Panc1 (cell line): ENCODE results near the gene GALNTL6. TPM values are rescaled to one million over a fixed set of nuclear protein-coding genes. Genes with fewer than 3 reads are reported as not detected.

Experiments
- ATAC-seq: fragments of 200-7000 bp; cut with Tn5 transposase; 2 replicates; pipeline ENCODE4 v1.9.1; 2020; ENCODE audit warnings: mild to moderate bottlenecking, moderate library complexity
- BruUV-seq: library from RNA; stranded (reverse); fragments of 400-500 nt; replicated peaks from 2 replicates; lab custom pipeline; 2021; lab: Mats Ljungman, UMichigan
- CTCF ChIA-PET: fragments of 300-600 bp; sonication (Branson Sonifier 250); formaldehyde crosslinking; loops from one replicate; lab custom pipeline; 2022; ENCODE audit warnings: antibody characterized with exemption; lab: Charles Lee
- POLR2A ChIA-PET: fragments of 300-600 bp; sonication (Branson Sonifier 250); formaldehyde crosslinking; loops from one replicate; lab custom pipeline; 2022; ENCODE audit warnings: antibody characterized with exemption; lab: Charles Lee
- DNase-seq: peaks from one replicate; pipeline ENCODE4 v3.0.0-alpha.2; 2010; ENCODE audit warnings: low read depth, low spot score
- H3K27ac ChIP-seq: 2 replicates; pipeline ENCODE4 v1.5.1; 2011; ENCODE audit warnings: mild to moderate bottlenecking, low read length, inconsistent platforms
- H3K27me3 ChIP-seq: fragments of 200-500 bp; sonication (Bioruptor generic); 2 replicates; pipeline ENCODE4 v1.6.0; 2014; ENCODE audit warnings: low read length, inconsistent platforms; ENCODE audit not compliant: control insufficient read depth, insufficient read depth
- H3K36me3 ChIP-seq: fragments of 200-500 bp; sonication (Bioruptor generic); 2 replicates; pipeline ENCODE4 v1.5.1; 2014; ENCODE audit warnings: inconsistent platforms, mild to moderate bottlenecking, low read length, moderate library complexity; ENCODE audit not compliant: control insufficient read depth, insufficient read depth
- H3K4me1 ChIP-seq: 2 replicates; pipeline ENCODE4 v1.5.1; 2011; ENCODE audit warnings: inconsistent platforms, mild to moderate bottlenecking, low read length, moderate library complexity; ENCODE audit not compliant: control insufficient read depth, insufficient read depth
- H3K4me3 ChIP-seq, 2 experiments: 2 replicates each; pipeline ENCODE4 v1.5.1; 2011 to 2012; ENCODE audit warnings: low read depth in 2 of 2, low read length in 2 of 2, mild to moderate bottlenecking in 2 of 2, inconsistent platforms in 1 of 2, moderate library complexity in 1 of 2
- H3K9me3 ChIP-seq: fragments of 200-500 bp; sonication (Bioruptor generic); 2 replicates; pipeline ENCODE4 v1.5.1; 2014; ENCODE audit warnings: low read depth, mild to moderate bottlenecking, inconsistent platforms, low read length, moderate library complexity; ENCODE audit not compliant: control insufficient read depth, insufficient read depth
- CTCF ChIP-seq: fragments of 450-650 bp; IDR thresholded peaks from 2 replicates; pipeline ENCODE4 v1.5.1; 2017; ENCODE audit warnings: mild to moderate bottlenecking
- POLR2AphosphoS5 ChIP-seq: IDR thresholded peaks from 2 replicates; pipeline ENCODE4 v1.6.1; 2012; ENCODE audit warnings: mild to moderate bottlenecking, low read depth, low read length, moderate library complexity
- REST ChIP-seq, 2 experiments: IDR thresholded peaks; 2 replicates each; pipeline ENCODE4 v1.6.1; 2011 to 2012; ENCODE audit warnings: low read depth in 2 of 2, control low read depth in 1 of 2, low read length in 1 of 2, mild to moderate bottlenecking in 1 of 2, moderate library complexity in 1 of 2; ENCODE audit not compliant: insufficient read depth in 1 of 2
- SIN3A ChIP-seq: IDR thresholded peaks from 2 replicates; pipeline ENCODE4 v1.6.1; 2012; ENCODE audit warnings: low read depth, mild to moderate bottlenecking, low read length, moderate library complexity, borderline replicate concordance; ENCODE audit not compliant: insufficient read depth
- TCF7L2 ChIP-seq: IDR thresholded peaks from 2 replicates; pipeline ENCODE4 v1.6.1; 2011; ENCODE audit warnings: mild to moderate bottlenecking, low read depth, low read length, inconsistent platforms
- in situ Hi-C: cut with HindIII; loops from 2 replicates; pipeline ENCODE4 v1.10.0; 2016; ENCODE audit warnings: low sequenced_read_pairs, low pct_unique_long_range_greater_than_20kb
- intact Hi-C: fragments of 100-400 bp; cut with micrococcal nuclease; formaldehyde crosslinking; loops from one replicate; pipeline ENCODE4 v1.10.0; 2022; ENCODE audit not compliant: unreplicated experiment
- total RNA-seq: library from RNA; stranded (reverse); gene quantifications from one replicate; pipeline ENCODE4 v1.2.1, GENCODE V29; 2021; ENCODE audit not compliant: unreplicated experiment

Gene GALNTL6
- total RNA-seq, 1 experiment from 2014 or later: not detected

GRCh38 chr4:172666711-172667368 lies 853.6 kb downstream of the GALNTL6 start:
- Histone ChIP-seq H3K27ac (no peak overlapping the region), H3K27me3 (no peaks in the 10 kb centered on the region), H3K9me3 (no peaks in the 10 kb centered on the region), H3K4me1 (no peaks in the 10 kb centered on the region), H3K4me3 (no peak overlapping the region), H3K36me3 (no peaks in the 10 kb centered on the region)
- ChIA-PET CTCF (no interaction called here), POLR2A (no interaction called here)
- in situ Hi-C loops: no loop called here
- DNase-seq (no peak), ATAC-seq (no peak)
- intact Hi-C loops: no loop called here
- no peak for TF ChIP-seq SIN3A
- TF ChIP-seq POLR2AphosphoS5: no peak
- TF ChIP-seq CTCF: no peak
- TF ChIP-seq TCF7L2: no peak
- TF ChIP-seq REST (IDR thresholded peaks at IDR 0.05; ENCODE audit: insufficient read depth in 1 of 2, low read depth in 2 of 2, low read length in 1 of 2): no peak
- BruUV-seq: no TSS peak

GRCh38 chr4:172674811-172675210 lies 861.6 kb downstream of the GALNTL6 start:
- Histone ChIP-seq H3K27ac (no peak overlapping the region), H3K4me1 (no peaks in the 10 kb centered on the region), H3K4me3 (no peak overlapping the region), H3K27me3 (no peaks in the 10 kb centered on the region), H3K36me3 (no peaks in the 10 kb centered on the region), H3K9me3 (no peaks in the 10 kb centered on the region)
- no TSS peak for BruUV-seq
- ATAC-seq: no peak
- TF ChIP-seq TCF7L2: no peak
- TF ChIP-seq CTCF: no peak
- no peak for TF ChIP-seq REST (IDR thresholded peaks at IDR 0.05; ENCODE audit: insufficient read depth in 1 of 2, low read depth in 2 of 2, low read length in 1 of 2)
- no peak for TF ChIP-seq SIN3A
- no peak for TF ChIP-seq POLR2AphosphoS5
- intact Hi-C loops (no loop called here), in situ Hi-C loops (no loop called here)
- ChIA-PET CTCF (no interaction called here), POLR2A (no interaction called here)
- DNase-seq: no peak
